ENCODE data around the gene ZAP70.
"Not testable (repeated sequence)": the region's sequence is repeated elsewhere in the genome, so short reads cannot be mapped to it uniquely, and the experiment has no call there.

ZAP70 gene

GRCh38 chr2:97678298-97678697, 35.1 kb upstream of the ZAP70 start:
- DNase-seq (ENCODE audit: low read depth) = peak; percentile 9
- no peak overlapping the region for H3K4me3 ChIP-seq (replicated peaks; ENCODE audit: low read depth, low read length)
- no peak for TF ChIP-seq CTCF (IDR thresholded peaks at IDR 0.05; ENCODE audit: low read length, missing control alignments)

GRCh38 chr2:97687235-97687634, 26.1 kb upstream of the ZAP70 start:
- not testable (repeated sequence) for DNase-seq (ENCODE audit: low read depth); H3K4me3 ChIP-seq (replicated peaks; ENCODE audit: low read depth, low read length)

- no peak for TF ChIP-seq CTCF (IDR thresholded peaks at IDR 0.05; ENCODE audit: low read length, missing control alignments)
- no peak for DNase-seq (ENCODE audit: low read depth)
- no peak overlapping the region for H3K4me3 ChIP-seq (replicated peaks; ENCODE audit: low read depth, low read length)
Observed at GRCh38 chr2:97688062-97688827, 25.1 kb upstream of the ZAP70 start.

GRCh38 chr2:97691166-97691565, 22.2 kb upstream of the ZAP70 start:
- no peak for TF ChIP-seq CTCF (IDR thresholded peaks at IDR 0.05; ENCODE audit: low read length, missing control alignments)
- H3K4me3 ChIP-seq (replicated peaks; ENCODE audit: low read depth, low read length) = no peak overlapping the region
- DNase-seq (ENCODE audit: low read depth) = no peak

GRCh38 chr2:97693476-97693875, 19.9 kb upstream of the ZAP70 start:
- H3K4me3 ChIP-seq (replicated peaks; ENCODE audit: low read depth, low read length) = no peak overlapping the region
- DNase-seq (ENCODE audit: low read depth) = peak; percentile 29
- no peak for TF ChIP-seq CTCF (IDR thresholded peaks at IDR 0.05; ENCODE audit: low read length, missing control alignments)

- no peak for TF ChIP-seq CTCF (IDR thresholded peaks at IDR 0.05; ENCODE audit: low read length, missing control alignments)
- H3K4me3 ChIP-seq (replicated peaks; ENCODE audit: low read depth, low read length) = no peak overlapping the region
Observed at GRCh38 chr2:97695744-97696143, 17.6 kb upstream of the ZAP70 start.

GRCh38 chr2:97697252-97698235, 15.8 kb upstream of the ZAP70 start:
- peak overlapping the region; percentile 10 for H3K4me3 ChIP-seq (replicated peaks; ENCODE audit: low read depth, low read length)
- peak; percentile 87 for TF ChIP-seq CTCF (IDR thresholded peaks at IDR 0.05; ENCODE audit: low read length, missing control alignments)

More at GRCh38 chr2:97695744-97696143, 17.6 kb upstream of the ZAP70 start:
- DNase-seq (ENCODE audit: low read depth) = no peak

More at GRCh38 chr2:97697252-97698235, 15.8 kb upstream of the ZAP70 start:
- DNase-seq (ENCODE audit: low read depth) = peak; percentile 86
